Hematopoietic multipotent progenitor cell treated with erythropoietin and hydrocortisone succinate and interleukin-3 and kit ligand, for 15 days (in vitro differentiated cells): ENCODE results near the gene TSPYL4.
"Not testable (repeated sequence)": the region's sequence is repeated elsewhere in the genome, so short reads cannot be mapped to it uniquely, and the experiment has no call there.

Experiments used
- DNase-seq: peaks from one replicate; pipeline ENCODE4 v3.0.0-alpha.2; 2015; ENCODE audit warnings: low spot score

The TSPYL4 gene

GRCh38 chr6:116253505-116254296 lies at the start of gene TSPYL4:
Gene TSPYL4, minus strand, starts transcription at chr6:116254075. Its CDS starts 67 bp downstream, at chr6:116254008.
- peak; percentile 91 for DNase-seq

GRCh38 chr6:116301104-116301503 lies 47.2 kb upstream of the TSPYL4 start:
- DNase-seq = no peak

GRCh38 chr6:116300566-116300965 lies 46.7 kb upstream of the TSPYL4 start:
- no peak for DNase-seq

GRCh38 chr6:116298973-116299372 lies 45.1 kb upstream of the TSPYL4 start:
- DNase-seq = no peak

- DNase-seq = no peak
Measured at GRCh38 chr6:116298273-116298672, 44.4 kb upstream of the TSPYL4 start.

- DNase-seq = no peak
Measured at GRCh38 chr6:116292553-116292952, 38.7 kb upstream of the TSPYL4 start.

- no peak for DNase-seq
Measured at GRCh38 chr6:116291701-116292396, 38.0 kb upstream of the TSPYL4 start.

GRCh38 chr6:116290799-116291198 lies 36.9 kb upstream of the TSPYL4 start:
- no peak for DNase-seq

- no peak for DNase-seq
Measured at GRCh38 chr6:116289876-116290275, 36.0 kb upstream of the TSPYL4 start.

GRCh38 chr6:116287689-116288282 lies 33.9 kb upstream of the TSPYL4 start:
- peak; percentile 68 for DNase-seq

GRCh38 chr6:116286773-116287358 lies 33.0 kb upstream of the TSPYL4 start:
- DNase-seq = no peak

GRCh38 chr6:116284984-116285383 lies 31.1 kb upstream of the TSPYL4 start:
- DNase-seq = not testable (repeated sequence)

GRCh38 chr6:116283191-116283590 lies 29.3 kb upstream of the TSPYL4 start:
- no peak for DNase-seq

- DNase-seq = no peak
Measured at GRCh38 chr6:116282698-116283097, 28.8 kb upstream of the TSPYL4 start.

GRCh38 chr6:116280933-116281316 lies 27.1 kb upstream of the TSPYL4 start:
- DNase-seq = no peak

GRCh38 chr6:116280161-116280932 lies 26.5 kb upstream of the TSPYL4 start:
- DNase-seq = no peak

GRCh38 chr6:116279232-116280160 lies 25.6 kb upstream of the TSPYL4 start, which contains the start of gene TSPYL1:
Gene TSPYL1, minus strand, starts transcription at chr6:116279930. Its CDS starts 100 bp downstream, at chr6:116279830.
- DNase-seq = peak; percentile 96

GRCh38 chr6:116278854-116279231 lies 25.0 kb upstream of the TSPYL4 start:
- DNase-seq = no peak

GRCh38 chr6:116278481-116278829 lies 24.6 kb upstream of the TSPYL4 start:
- DNase-seq = no peak

GRCh38 chr6:116277124-116277523 lies 23.2 kb upstream of the TSPYL4 start:
- DNase-seq = no peak
